ENCODE results near the gene GALNTL6.

- TF ChIP-seq EZH2phosphoT487 (IDR thresholded peaks at IDR 0.05; ENCODE audit: insufficient read depth, low read depth) (no peak), EZH2 (IDR thresholded peaks at IDR 0.05; ENCODE audit: insufficient read depth, poor library complexity, severe bottlenecking) (no peak)
These were observed 1162.5 kb downstream of the GALNTL6 start for GRCh38 chr4:172975651-172976229.
